ENCODE data around the gene NUP210. TPM values are rescaled to one million over a fixed set of nuclear protein-coding genes. Genes with fewer than 3 reads are reported as not detected.

NUP210 gene
- total RNA-seq, 1 donor from 2014 or later = 164 TPM

- Mint-ChIP-seq H3K4me1 (peaks cover 43% of the 10 kb centered on the region), H3K9me3 (peaks cover 2% of the 10 kb centered on the region)
- DNase-seq = no peak
Measured at GRCh38 chr3:13424141-13424844, 4.2 kb upstream of the NUP210 start.

GRCh38 chr3:13420831-13421765 is 976 bp upstream of the NUP210 start:
- intact Hi-C loops (cut with micrococcal nuclease) = loop anchor here (1.0 to 2.0 kb wide), 3 partner anchors 30 to 406 kb away; partner anchors contain the start of gene HDAC11
- Mint-ChIP-seq H3K27me3 (peaks cover 3% of the 10 kb centered on the region), H3K36me3 (ENCODE audit: low read depth) (peaks cover 19% of the 10 kb centered on the region), H3K27ac (peak overlapping the region; percentile 100), H3K9me3 (no peaks in the 10 kb centered on the region), H3K4me3 (peak overlapping the region; percentile 94), H3K4me1 (peaks cover 57% of the 10 kb centered on the region)
- DNase-seq = peak; percentile 93

More at GRCh38 chr3:13424141-13424844, 4.2 kb upstream of the NUP210 start:
- Mint-ChIP-seq H3K4me3 (no peak overlapping the region), H3K27ac (no peak overlapping the region), H3K36me3 (ENCODE audit: low read depth) (no peaks in the 10 kb centered on the region), H3K27me3 (peaks cover 3% of the 10 kb centered on the region)
- intact Hi-C loops (cut with micrococcal nuclease) = no loop called here

- Mint-ChIP-seq H3K36me3 (ENCODE audit: low read depth) (peaks cover 26% of the 10 kb centered on the region), H3K4me1 (peaks cover 58% of the 10 kb centered on the region), H3K27ac (peak overlapping the region; percentile 93), H3K27me3 (peaks cover 3% of the 10 kb centered on the region), H3K9me3 (no peaks in the 10 kb centered on the region), H3K4me3 (peak overlapping the region; percentile 92)
- intact Hi-C loops (cut with micrococcal nuclease) = loop anchor here (1.0 to 2.0 kb wide), 2 partner anchors 61 to 405 kb away; partner anchors contain the start of gene HDAC11
- peak; percentile 89 for DNase-seq
Measured at GRCh38 chr3:13419505-13420044, 547 bp downstream of the NUP210 start.

- Mint-ChIP-seq H3K36me3 (ENCODE audit: low read depth) (peaks cover 31% of the 10 kb centered on the region), H3K4me3 (peak overlapping the region; percentile 92), H3K27ac (peak overlapping the region; percentile 93), H3K27me3 (peaks cover 3% of the 10 kb centered on the region), H3K4me1 (peaks cover 67% of the 10 kb centered on the region), H3K9me3 (no peaks in the 10 kb centered on the region)
- intact Hi-C loops (cut with micrococcal nuclease) = no loop called here
- DNase-seq = no peak
Measured at GRCh38 chr3:13417166-13417947, 2.8 kb downstream of the NUP210 start.

- peak; percentile 77 for DNase-seq
- H3K9me3 Mint-ChIP-seq = no peaks in the 10 kb centered on the region
- H3K27ac Mint-ChIP-seq = peak overlapping the region; percentile 83
- intact Hi-C loops (cut with micrococcal nuclease) = loop anchor here (2.0 kb wide), 2 partner anchors 63 to 69 kb away; no protein-coding TSS in a partner anchor
- peaks cover 34% of the 10 kb centered on the region for H3K36me3 Mint-ChIP-seq (ENCODE audit: low read depth)
- peak overlapping the region; percentile 61 for H3K4me3 Mint-ChIP-seq
- H3K4me1 Mint-ChIP-seq = peaks cover 55% of the 10 kb centered on the region
- peaks cover 3% of the 10 kb centered on the region for H3K27me3 Mint-ChIP-seq
Measured at GRCh38 chr3:13415997-13416793, 3.9 kb downstream of the NUP210 start.

GRCh38 chr3:13415236-13415986 is 4.7 kb downstream of the NUP210 start:
- DNase-seq = no peak
- no peaks in the 10 kb centered on the region for H3K9me3 Mint-ChIP-seq

GRCh38 chr3:13414040-13414729 is 5.9 kb downstream of the NUP210 start:
- peak overlapping the region; percentile 81 for H3K4me3 Mint-ChIP-seq
- peak; percentile 89 for DNase-seq
- peaks cover 41% of the 10 kb centered on the region for H3K36me3 Mint-ChIP-seq (ENCODE audit: low read depth)
- H3K9me3 Mint-ChIP-seq = no peaks in the 10 kb centered on the region
- H3K27me3 Mint-ChIP-seq = no peaks in the 10 kb centered on the region
- H3K4me1 Mint-ChIP-seq = peaks cover 48% of the 10 kb centered on the region
- intact Hi-C loops (cut with micrococcal nuclease) = loop anchor here (1.0 to 2.0 kb wide), 3 partner anchors 37 to 67 kb away; no protein-coding TSS in a partner anchor
- H3K27ac Mint-ChIP-seq = peak overlapping the region; percentile 87

More at GRCh38 chr3:13415236-13415986, 4.7 kb downstream of the NUP210 start:
- Mint-ChIP-seq H3K27ac (peak overlapping the region; percentile 87), H3K36me3 (ENCODE audit: low read depth) (peaks cover 35% of the 10 kb centered on the region), H3K27me3 (no peaks in the 10 kb centered on the region), H3K4me3 (peak overlapping the region; percentile 81), H3K4me1 (peaks cover 48% of the 10 kb centered on the region)
- intact Hi-C loops (cut with micrococcal nuclease) = loop anchor here (2.0 kb wide), 2 partner anchors 63 to 69 kb away; no protein-coding TSS in a partner anchor

GRCh38 chr3:13411186-13411860 is 8.8 kb downstream of the NUP210 start:
- H3K4me3 Mint-ChIP-seq = no peak overlapping the region
- H3K4me1 Mint-ChIP-seq = peaks cover 30% of the 10 kb centered on the region
- intact Hi-C loops (cut with micrococcal nuclease) = no loop called here
- DNase-seq = no peak
- peaks cover 47% of the 10 kb centered on the region for H3K36me3 Mint-ChIP-seq (ENCODE audit: low read depth)
- no peak overlapping the region for H3K27ac Mint-ChIP-seq
- H3K9me3 Mint-ChIP-seq = peaks cover 5% of the 10 kb centered on the region
- no peaks in the 10 kb centered on the region for H3K27me3 Mint-ChIP-seq

GRCh38 chr3:13408890-13409289 is 11.2 kb downstream of the NUP210 start:
- H3K27me3 Mint-ChIP-seq = no peaks in the 10 kb centered on the region
- intact Hi-C loops (cut with micrococcal nuclease) = no loop called here
- H3K36me3 Mint-ChIP-seq (ENCODE audit: low read depth) = peaks cover 46% of the 10 kb centered on the region
- DNase-seq = no peak
- no peak overlapping the region for H3K4me3 Mint-ChIP-seq
- H3K9me3 Mint-ChIP-seq = peaks cover 5% of the 10 kb centered on the region
- H3K27ac Mint-ChIP-seq = no peak overlapping the region
- H3K4me1 Mint-ChIP-seq = peaks cover 15% of the 10 kb centered on the region

GRCh38 chr3:13407926-13408325 is 12.2 kb downstream of the NUP210 start:
- Mint-ChIP-seq H3K4me1 (peaks cover 9% of the 10 kb centered on the region), H3K9me3 (peaks cover 5% of the 10 kb centered on the region), H3K36me3 (ENCODE audit: low read depth) (peaks cover 51% of the 10 kb centered on the region), H3K4me3 (no peak overlapping the region), H3K27me3 (no peaks in the 10 kb centered on the region), H3K27ac (no peak overlapping the region)
- DNase-seq = no peak
- intact Hi-C loops (cut with micrococcal nuclease) = no loop called here

- H3K27me3 Mint-ChIP-seq = no peaks in the 10 kb centered on the region
- peaks cover 5% of the 10 kb centered on the region for H3K9me3 Mint-ChIP-seq
- peaks cover 9% of the 10 kb centered on the region for H3K4me1 Mint-ChIP-seq
- intact Hi-C loops (cut with micrococcal nuclease) = no loop called here
- no peak for DNase-seq
- H3K27ac Mint-ChIP-seq = peak overlapping the region; percentile 38
- H3K36me3 Mint-ChIP-seq (ENCODE audit: low read depth) = peaks cover 54% of the 10 kb centered on the region
- no peak overlapping the region for H3K4me3 Mint-ChIP-seq
Measured at GRCh38 chr3:13407475-13407874, 12.6 kb downstream of the NUP210 start.

Measured in activated CD4-positive, alpha-beta T cell treated with anti-CD3 and anti-CD28 coated beads, Interleukin-2, amount 10 ng/mL, durations not matched to agents 24 days and 14 days (primary cell).